Islet precursor cell (in vitro differentiated cells): ENCODE data around the gene SCG3.

ENCODE experiments used
- DNase-seq: peaks from one replicate; pipeline ENCODE4 v3.0.0-alpha.2; 2018

The SCG3 gene

DNA sequence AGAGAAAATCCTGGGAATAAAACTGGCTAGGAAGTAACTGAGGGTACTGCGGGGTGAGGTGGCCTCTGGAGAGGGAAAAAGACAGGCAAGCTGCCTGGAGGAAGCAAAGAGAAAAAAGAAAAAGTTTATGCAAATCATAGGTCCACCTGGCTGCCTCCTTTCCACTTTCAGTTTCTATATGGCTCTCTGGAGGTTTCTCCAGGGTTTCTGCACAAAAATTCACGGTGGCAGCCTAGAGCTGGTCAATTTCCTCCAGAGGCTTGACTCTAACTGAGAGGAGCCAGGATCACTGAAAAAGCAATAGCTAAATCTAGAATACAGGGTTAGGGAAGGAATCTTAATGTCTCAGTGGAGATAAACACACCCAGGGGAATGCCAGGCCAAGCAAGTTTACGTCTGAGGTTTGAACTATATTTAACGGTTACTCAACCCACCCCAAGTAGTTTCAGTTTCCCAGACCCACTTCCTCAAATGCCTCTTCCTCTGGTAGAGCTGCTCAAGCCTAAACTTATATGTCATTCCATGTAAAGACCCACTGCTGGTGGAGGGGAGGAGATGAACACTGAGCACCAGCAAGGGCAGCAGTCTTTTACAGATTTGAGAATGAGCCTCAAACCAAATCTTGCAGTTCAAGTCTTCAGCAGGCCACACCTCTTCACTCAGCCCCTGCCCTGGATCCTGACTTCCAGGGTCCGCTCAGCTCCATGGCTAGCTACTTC lies 50.4 kb downstream of the SCG3 start:
- DNase-seq = no peak

DNA sequence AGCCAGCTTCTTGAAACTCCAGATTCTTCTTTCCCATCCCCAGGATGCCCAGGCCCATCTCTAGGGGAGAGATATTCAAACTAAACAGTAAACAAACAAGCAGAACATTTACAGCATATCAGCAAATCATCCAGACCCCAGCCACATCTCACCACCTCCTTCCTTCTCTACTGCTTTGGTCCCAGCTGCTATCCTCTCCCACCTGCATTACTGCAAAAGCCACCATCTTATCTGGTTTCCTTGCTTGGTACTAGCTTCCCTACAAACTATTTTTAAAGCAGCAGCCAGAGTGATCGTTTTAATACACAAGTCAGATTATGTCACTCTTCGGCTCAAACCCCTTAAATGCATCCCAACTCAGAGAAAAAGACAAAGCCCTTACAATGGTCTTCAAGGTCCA lies 51.3 kb downstream of the SCG3 start:
- DNase-seq = no peak

DNA sequence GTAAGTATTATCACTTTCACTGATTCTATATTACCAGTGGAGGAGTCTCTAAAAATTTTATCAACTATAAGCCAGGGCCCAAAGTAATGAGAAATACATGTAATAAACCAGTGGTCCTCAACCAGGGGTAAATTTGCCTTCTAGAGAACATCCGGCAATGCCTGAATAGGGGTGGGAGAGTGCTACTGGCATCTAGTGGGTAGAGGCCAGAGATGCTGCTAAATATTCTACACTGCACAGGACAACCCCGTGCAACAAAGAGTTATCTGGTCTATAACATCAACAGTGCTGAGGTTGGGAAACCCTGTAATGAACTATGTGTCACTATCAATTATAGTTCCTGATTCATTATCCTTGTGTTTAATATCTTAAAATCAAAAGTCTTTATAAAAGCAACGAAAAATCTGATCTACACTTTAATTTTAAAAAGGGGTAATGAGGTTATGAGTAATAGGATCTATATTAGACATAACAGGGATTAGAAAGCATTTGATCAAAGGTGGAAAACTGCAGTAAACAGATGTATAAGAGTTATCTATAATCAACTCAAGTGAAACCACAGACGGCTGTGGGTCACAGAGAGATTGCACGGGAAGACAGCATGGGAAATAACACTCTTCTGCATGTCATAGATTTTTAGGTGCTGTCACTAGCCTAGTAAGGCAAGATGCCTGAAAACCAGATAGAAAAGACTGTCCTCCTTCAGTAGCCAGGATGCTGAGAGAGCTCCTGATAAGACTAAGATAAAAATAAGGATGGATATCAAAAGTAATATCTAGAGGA lies 54.1 kb downstream of the SCG3 start:
- DNase-seq = no peak

DNA sequence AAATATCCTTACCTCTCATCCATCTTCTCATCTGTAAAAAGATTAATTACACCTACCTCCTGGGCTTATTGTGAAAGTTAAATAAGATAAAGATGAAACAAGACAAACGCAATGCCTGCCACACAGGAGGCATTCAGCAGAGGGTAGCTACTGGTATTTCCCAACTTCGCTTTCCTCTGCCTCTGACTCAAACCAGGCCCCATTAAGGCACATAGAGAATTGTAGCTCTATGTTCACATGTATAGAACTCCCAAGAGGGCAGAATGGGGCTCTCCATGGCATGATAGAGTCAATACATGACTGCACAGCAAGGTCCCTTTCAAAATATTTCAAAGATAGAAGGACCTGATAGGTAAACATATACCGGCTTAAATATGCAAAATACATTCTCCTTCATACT lies 54.8 kb downstream of the SCG3 start:
- DNase-seq = no peak

DNA sequence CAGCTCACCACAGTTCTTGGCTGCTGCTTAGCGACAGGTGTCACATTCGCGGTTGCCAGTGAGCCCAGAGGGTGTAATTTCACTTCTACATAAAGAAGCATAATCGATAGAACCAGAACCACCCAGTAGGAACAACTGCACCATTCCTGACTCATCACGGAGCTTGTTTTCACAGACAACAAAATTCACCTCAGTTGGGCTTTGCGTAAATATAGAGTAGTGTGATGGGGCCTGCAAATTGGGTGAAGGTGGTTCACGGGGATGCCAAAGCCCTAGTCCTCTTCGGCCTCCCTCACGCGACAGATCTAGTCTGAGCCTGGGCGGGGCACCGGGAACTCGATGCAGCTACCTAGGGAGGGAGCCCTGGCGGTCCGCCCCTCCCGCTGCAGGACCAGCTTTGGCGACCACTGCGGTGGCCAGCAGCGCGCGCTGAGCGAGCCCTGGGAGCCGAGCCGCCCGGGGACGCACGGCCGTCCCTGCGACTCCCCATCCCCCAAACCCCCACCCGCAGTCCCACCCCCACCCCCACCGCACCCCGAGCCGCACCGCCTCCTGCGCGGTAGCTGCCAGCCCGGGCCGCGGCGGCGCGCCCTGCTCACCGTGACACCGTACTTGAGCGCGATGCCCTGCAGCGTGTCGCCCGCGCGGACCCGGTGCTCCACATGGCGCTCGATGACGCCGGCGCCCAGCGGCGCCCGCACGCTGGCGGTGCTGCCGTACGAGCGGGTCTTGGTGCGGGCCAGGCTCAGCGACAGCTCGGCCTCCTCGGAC lies 55.6 kb downstream of the SCG3 start:
- peak; percentile 76 for DNase-seq

DNA sequence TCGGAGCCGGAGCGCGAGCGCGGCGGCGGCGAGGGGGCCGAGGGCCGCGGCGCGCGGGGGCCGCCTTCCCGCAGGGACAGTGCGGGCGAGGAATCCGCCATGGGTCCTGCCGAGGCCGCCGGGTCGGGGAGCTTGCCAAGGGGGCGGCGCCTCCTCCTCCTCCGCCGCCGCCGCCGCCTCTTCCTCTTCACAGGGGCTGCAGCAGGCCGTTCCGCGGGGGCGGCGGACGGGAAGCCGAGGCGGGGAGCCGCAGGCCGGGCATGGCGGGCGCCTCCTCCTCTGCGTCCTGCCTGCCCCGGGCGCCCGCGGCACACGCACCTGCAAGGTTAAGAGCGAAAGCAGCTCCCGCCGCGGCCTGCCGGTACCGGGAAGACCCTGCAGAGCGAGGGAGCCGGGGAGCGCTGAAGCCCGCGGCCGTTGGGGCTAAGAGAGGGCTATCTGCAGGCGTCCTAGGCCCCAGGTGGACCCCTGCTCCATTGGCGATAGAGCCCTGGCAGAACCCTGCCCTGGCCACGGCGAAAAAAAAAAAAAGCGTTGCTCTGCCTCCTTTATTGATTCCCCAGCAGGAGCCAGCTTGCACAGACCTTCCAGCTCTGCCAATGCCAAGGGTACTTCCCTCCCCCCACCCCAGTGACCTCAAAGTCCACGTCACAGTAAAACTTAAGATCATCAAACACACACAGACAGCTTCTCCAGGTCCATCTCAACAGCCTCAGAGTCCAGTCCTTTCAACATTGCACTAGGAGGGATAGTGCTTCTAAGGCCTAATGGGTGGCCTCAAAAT lies 56.4 kb downstream of the SCG3 start, which contains the start of gene LYSMD2:
Gene LYSMD2, minus strand, starts transcription at position 134 of the 784 bp plus-strand sequence. Its CDS starts 33 bp downstream, at position 101.
- peak; percentile 76 for DNase-seq

DNA sequence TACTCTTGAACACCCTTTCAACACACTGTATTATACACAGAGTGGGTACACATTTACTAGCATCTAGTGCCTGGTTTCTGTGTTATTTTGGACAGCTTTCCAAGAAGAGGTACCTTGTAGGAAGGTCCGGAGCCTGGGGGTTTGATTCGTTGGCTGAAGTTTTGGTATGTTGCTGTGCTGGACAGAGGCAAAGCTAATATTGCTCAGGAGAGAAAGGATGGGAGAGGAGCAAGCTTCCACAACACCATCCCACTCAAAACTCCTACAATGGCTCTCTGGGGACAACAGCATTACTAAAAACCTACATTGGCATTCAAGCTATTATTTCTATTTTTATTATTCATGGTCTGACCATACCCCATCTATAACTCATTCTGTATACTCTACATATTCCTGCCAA lies 57.2 kb downstream of the SCG3 start:
- no peak for DNase-seq

DNA sequence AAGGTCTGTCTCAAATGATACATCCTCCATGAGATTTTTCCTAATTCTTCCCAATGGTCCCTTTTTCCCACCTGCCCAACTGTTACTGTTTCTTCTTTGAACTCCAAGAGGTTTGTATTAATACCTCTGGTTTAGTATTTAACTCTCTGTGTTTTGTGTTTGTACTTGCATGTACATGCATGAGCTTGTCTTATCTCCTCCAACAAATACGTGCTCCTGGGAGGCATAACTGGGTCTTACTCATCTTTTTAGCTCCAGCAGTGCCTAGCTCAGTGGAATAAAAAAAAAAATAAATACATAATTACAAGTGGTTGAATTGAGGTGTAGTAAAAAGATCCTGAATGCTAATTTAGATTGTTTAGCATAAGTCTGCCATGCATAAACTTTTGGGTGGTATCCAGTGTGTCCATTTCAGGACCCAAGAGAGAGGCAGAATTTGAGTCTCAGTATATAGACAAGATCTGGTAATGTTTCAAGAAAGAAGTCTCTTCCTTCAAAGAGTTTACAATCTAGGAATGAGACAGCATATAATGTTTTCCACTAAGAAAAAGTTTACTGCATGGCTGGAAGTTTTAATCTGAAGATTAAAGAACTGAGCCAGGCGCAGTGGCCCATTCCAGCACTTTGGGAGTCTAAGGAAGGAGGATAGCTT lies 57.9 kb downstream of the SCG3 start:
- no peak for DNase-seq

DNA sequence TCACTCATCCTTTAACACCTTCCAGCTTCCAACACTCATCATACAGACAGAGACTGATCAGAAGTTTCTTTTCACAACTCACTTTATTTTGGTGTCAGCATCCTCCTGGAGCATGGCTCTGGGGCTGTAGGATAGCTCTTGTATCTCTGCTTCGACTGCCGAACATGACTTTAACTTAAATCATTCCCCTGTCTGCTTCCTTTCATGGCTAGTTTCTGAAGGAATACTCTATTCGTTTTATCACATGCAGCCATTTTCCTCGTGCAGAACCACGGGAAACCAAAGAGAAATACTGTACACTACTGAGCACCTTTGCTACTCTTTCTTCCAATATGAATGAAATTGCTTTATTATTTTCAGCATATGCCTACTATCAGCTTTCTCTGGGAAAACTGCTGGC lies 68.0 kb downstream of the SCG3 start:
- DNase-seq = no peak

DNA sequence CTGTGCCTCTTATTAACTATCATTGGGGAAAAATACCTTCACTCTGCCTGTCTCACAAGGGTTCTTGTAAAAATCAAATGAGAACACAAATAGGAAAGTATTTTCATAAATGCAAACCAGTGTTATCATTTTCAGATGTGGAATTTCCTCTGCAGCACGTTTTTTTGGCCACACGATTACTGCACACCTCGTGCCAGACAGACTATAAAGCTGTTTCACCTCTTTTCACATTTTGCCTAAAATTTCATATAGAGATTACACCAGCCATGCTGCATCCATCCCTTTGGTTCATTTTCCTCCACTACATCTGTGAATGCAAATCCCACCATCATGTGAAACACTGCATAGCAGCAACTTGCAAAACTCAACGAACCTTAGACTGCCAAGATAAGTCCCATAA lies 68.9 kb downstream of the SCG3 start:
- no peak for DNase-seq

DNA sequence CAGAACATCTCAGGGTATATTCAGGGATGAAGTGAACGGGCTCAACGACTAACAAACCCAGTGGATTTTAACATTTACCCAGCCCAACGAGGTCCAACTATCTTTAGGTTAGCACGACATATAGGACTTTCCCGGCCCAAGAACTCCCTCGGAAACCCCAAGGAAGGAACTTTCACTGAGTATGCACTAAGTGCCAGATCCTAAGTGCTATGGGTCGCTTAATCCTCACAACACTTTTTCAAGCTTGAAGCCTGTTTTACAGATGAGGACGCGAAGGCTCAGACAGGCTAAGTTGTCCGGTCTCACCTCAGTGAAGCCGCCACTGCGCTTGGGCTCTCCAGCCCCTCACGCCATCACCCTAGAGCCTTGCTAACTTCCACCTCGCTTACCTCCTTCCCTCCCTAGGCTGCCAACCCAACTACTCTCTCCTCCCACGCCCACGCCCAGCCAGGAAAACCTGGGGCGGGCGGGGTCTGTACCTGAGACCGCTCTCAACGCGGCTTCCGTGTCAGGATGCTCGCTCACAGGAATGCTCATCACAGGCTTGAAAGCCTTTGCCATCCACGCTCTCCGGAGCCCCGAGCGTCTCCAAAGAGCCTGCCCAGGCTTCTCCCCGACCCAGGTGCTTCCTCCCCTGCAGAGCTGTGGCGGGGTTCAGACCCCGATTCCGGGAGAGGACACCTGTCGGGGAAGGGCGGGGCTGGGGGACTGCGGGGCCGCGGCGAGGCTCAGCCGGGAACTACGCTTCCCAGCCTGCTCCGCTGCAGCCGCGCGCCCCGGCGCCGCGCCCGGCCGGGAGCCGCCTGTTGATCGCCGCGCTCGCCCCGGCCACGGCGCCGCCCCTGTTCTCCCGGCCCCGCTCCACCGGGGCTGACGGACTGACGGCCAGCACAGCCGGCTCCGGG lies 69.7 kb downstream of the SCG3 start, which contains the start of gene TMOD2:
Gene TMOD2, plus strand, starts transcription at position 806 of the 905 bp plus-strand sequence. CDS start 14,845 bp downstream, outside the sequence.
- DNase-seq = peak; percentile 85

DNA sequence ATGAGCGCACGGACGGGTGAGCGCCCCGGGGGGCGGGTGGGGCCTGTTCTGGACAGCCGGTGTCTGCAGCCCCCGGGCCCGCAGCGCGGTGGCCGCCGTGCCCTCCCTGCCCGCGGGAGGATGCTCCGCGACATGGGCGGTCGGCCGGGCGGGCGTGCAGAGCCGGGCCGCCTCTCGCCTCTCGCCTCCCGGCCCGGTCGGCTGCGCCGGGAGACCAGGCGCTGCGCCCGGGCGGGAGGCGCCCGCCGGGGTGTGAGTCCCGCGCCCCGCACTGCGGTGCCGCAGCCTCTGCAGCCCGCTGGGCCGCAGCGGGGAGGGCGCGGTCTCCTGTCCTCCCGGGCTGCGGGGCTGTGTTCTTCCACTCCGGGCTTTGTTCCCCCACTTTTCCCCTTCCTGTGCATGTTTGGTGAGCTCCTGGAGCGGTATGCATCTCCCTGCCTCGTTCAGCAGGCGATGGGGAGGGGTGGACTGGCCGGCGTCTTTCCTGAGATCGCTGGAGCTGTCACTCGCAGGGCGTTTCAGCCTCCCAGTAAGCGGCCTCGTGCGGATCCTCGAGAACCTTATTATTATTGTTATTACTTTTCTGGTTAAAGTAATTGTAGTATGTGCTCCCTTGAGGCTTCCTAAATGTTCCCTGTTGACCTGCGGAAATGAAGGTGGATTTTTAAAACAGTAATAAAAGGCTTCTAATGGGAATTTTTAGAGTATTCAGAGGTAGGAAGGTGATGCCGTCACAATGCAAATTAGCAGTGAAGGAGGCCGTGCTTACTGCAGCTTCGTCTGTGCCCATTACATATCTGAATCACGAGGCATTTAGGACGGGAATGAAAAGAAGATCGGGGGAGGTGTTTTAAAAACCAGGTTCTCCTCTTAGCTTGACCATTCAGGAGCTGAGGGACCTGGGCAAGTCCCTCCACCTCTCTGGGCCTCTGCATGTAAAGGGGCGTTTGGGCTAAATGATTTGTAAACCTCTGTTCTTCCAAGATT lies 70.7 kb downstream of the SCG3 start:
- DNase-seq = peak; percentile 77

DNA sequence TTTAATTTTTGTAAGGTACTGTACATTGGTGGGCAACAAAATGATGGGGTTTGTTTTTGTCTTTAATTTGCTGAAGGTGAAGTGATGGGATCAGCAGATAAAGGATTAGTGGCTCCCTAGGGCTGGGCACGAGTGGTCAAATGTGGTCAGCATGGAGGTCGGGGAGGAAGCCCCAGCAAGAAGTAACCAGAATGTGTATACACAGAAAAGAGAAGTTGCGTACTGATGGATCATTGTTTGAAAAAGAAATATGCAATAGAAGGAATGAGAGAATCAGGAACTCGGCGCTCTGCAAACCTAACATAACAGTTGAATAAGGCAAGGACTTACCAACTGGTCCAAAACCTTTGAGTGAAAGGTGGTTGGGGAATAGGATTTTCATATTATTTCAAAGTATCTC lies 71.6 kb downstream of the SCG3 start:
- no peak for DNase-seq

DNA sequence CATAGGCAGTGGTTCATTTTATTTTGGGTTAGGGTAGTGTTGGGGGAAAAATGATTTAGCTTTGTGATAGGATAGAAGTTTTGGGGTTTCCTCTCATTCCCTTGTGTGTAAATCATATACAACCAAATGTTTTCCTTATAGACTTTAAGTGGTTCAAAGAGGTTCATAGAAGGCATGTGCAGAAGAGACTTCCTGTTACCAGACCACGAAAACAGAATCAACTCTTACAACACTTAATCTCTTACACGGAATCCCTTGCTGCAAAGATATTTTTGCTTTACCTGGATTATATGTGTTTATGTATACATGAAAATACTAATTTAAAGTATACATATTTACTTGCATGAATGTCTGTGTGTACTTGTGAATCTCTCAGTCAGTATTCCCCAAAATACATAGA lies 73.0 kb downstream of the SCG3 start:
- no peak for DNase-seq

DNA sequence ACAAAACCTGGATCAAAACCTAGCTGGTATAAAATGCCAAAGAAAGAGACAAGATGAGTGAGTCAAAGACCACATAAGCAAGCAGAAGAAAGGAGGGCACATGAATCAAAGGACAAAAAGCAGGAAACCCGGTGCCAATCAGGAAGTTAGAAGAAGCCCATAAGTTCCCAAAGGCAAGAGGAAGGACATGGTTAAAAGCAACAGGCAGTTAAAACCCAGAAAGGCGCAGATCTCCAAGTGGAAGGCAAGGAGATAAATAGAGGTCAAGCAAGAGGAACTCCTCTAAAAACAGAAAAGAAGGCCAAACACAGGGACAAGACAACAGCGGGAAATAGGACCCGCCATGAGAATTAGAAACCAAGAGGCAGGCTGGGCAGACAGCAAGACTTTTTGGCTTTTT lies 74.5 kb downstream of the SCG3 start:
- no peak for DNase-seq

DNA sequence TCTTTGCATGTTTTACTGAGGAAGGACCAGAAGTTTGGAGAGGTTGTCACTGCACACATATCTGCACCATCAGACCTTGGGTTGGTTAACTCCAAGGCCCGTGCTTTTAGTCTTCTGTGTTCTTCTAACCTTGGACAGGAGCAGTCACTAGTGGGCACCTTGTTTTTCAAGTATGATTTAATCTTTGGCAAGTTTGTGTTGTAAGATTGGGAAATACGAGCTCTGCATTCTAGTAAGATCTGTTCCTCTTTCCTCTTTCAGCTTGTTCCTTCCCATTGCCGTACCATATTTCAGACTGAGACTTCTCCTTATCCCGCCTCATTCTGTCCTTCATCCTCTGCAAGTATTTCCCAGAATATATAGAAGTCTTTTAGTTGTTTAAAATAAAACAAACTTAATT lies 75.2 kb downstream of the SCG3 start:
- no peak for DNase-seq

DNA sequence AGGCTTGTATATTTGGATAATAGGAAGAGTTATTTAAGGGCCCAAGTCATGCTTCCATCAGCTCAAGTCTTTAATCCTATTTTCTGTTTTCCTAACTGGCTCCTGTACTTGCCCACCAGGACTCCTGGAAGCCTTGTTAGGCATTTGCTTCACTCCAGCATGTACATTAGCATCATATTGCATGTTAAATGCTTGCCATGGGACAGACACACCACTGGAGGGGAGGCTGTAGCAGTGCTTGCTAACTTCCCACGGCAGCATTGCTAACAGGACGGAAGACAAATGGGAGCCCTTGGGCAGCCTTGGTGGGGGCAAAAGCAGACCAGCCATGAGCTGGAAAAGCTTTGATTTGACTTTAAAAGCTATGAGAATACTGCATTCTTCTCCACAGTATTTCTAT lies 76.1 kb downstream of the SCG3 start:
- no peak for DNase-seq

DNA sequence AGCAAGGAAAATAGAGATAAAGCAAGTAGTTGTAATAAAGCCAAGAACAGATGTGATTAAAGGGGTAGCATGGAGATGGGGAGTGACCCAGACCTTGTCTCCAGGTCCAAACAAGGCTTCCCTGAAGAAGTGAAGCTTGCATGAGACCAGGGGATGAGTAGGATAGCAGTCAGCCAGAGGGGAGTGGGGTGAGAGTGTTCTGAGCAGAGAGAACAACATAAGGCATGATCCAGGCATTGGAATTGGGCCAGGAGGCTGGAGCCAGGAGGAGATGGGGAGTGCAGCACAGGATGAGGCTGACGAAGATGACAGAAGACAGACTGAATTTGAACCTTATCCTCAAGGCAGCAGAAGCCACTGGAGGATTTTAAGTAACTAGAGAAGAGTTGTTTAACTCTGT lies 77.3 kb downstream of the SCG3 start:
- DNase-seq = no peak

DNA sequence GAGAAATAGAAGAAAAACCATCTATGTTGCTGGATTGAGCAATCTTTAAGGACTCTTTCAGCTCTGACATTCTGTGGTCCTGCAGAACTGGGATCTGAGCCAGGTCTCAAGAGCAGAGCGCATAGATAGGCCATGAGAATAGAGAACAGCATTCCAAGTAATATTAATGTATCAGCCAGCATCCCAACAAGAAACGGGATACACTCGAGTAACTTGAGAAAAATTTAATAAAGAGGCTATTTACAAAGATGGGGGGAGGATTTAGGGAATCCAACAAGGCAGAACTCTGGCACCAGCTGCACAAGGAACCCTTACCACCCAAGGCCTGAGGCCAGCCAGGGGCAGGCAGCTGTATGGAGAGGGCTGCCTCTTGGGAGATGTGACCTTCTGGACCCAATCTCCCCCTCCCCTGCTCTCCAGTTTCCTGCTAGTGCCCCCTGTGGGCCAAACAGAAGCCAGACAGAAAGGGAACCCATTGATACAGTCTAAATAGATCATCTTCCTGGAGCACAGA lies 78.3 kb downstream of the SCG3 start:
- DNase-seq = no peak

DNA sequence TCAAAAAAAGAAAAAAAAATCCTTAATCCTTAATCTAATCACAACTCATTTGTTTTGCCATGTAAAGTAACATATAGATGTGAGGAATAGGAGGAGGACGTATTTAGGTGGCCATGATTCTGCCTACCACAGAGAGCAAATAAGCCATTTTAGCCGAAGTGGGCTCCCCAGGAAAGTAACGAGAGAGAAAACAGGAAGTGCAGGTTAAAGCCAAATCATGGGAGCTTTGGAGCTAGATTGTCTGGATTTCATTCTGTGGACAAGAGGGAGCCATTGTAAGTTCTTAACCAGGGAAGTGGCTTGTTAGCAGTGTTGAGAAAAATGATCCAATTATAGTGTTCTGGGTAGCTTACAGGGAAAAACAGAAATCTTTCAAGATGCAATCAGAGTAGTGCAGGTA lies 79.5 kb downstream of the SCG3 start:
- DNase-seq = no peak
